Esophagus (tissue), 2 donors: Measurements from ENCODE around the gene PAXX. TPM values are rescaled to one million over a fixed set of nuclear protein-coding genes. Genes with fewer than 3 reads are reported as not detected.

Source experiments
- H3K27ac ChIP-seq, 2 donors: one replicate each; pipeline ENCODE4 v1.5.1; 2013; ENCODE audit warnings: low read depth in 2 of 2, mild to moderate bottlenecking in 2 of 2, inconsistent platforms in 1 of 2, low read length in 1 of 2, moderate library complexity in 1 of 2
- H3K27me3 ChIP-seq, 2 donors: one replicate each; pipeline ENCODE4 v1.6.1; 2013; ENCODE audit warnings: low read length in 2 of 2, control low read depth in 1 of 2, mild to moderate bottlenecking in 1 of 2; ENCODE audit not compliant: insufficient read depth in 2 of 2, control insufficient read depth in 1 of 2
- H3K36me3 ChIP-seq, 2 donors: one replicate each; pipeline ENCODE4 v1.6.1; 2013; ENCODE audit warnings: low read length in 1 of 2; ENCODE audit not compliant: control insufficient read depth in 2 of 2, insufficient read depth in 2 of 2
- H3K4me1 ChIP-seq, 2 donors: one replicate each; pipeline ENCODE4 v1.6.1; 2013; ENCODE audit warnings: low read length in 1 of 2; ENCODE audit not compliant: control insufficient read depth in 2 of 2, insufficient read depth in 2 of 2
- H3K4me3 ChIP-seq, 2 donors: one replicate each; pipeline ENCODE4 v1.5.1; 2013; ENCODE audit warnings: low read length in 2 of 2, mild to moderate bottlenecking in 2 of 2, low read depth in 1 of 2, moderate library complexity in 1 of 2
- H3K9me3 ChIP-seq, 2 donors: one replicate each; pipeline ENCODE4 v1.6.1; 2013; ENCODE audit warnings: mild to moderate bottlenecking in 2 of 2, low read depth in 1 of 2, low read length in 1 of 2, moderate library complexity in 1 of 2; ENCODE audit not compliant: control insufficient read depth in 2 of 2, insufficient read depth in 1 of 2
- WGBS, 2 donors: extraction: QIAGEN DNeasy Blood & Tissue Kit; methylation state at CpG; one replicate each; pipeline ENCODE4 v1.1.7; 2013; 5-methylcytosine and 5-hydroxymethylcytosine counted together
- polyA plus RNA-seq, 2 donors: library from polyadenylated mRNA; stranded (reverse); fragments of 200-250 nt; gene quantifications; one replicate each; pipeline ENCODE4 v1.2.3, GENCODE V29; 2013
- donor health status: healthy with polysubstance abuse.
- donor health status: Bipolar disorder and iron deficiency.

Gene PAXX
- polyA plus RNA-seq, 2 donors = 49.7 to 119 TPM

DNA sequence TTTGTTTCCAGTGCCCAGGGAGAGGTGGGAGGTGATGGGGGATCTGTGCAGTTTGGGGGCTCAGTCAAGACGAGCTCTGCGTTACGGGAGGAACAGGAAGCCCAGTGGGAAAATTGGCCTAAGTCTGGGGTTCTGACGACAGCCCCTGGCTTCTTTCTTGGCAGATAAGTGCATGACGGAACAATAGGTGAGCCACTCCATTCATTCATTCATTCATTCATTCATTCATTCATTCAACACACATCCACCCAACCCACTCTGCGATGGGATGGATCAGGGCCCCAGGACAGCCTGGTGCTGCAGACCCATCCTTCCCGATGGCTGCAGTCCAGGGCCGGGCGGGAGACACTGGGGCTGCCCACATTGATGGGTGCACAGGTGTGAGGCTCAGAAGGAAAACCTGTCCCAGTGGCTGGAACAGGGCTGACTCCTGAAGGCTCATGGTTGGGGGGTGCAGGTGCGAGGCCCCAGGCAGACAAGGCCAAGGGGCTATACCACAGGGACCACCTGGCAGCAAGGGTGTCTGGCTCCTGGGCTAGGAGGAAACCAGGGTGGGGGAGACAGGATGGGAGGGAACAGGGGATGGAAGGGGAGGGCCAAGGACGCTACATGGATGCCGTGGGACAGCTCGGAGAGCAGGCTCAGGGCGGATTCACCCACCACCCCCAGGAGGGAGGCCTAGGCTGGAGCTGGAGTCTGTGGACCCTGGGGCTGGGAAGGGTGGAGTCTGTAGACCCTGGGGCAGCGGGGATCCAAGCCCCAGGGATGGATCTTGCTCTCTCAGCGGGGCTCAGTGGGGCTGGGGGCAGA lies 11.3 kb upstream of the PAXX start:
- Histone ChIP-seq H3K27me3 (no peaks in the 10 kb centered on the region), H3K9me3 (no peaks in the 10 kb centered on the region), H3K36me3 (no peaks in the 10 kb centered on the region), H3K4me3 (no peak overlapping the region), H3K27ac (no peak overlapping the region), H3K4me1 (peaks cover 0 to 2% of the 10 kb centered on the region in 2 donors)
- 86% methylated on average over 16 of the region's 16 CpGs for WGBS, 2 donors

DNA sequence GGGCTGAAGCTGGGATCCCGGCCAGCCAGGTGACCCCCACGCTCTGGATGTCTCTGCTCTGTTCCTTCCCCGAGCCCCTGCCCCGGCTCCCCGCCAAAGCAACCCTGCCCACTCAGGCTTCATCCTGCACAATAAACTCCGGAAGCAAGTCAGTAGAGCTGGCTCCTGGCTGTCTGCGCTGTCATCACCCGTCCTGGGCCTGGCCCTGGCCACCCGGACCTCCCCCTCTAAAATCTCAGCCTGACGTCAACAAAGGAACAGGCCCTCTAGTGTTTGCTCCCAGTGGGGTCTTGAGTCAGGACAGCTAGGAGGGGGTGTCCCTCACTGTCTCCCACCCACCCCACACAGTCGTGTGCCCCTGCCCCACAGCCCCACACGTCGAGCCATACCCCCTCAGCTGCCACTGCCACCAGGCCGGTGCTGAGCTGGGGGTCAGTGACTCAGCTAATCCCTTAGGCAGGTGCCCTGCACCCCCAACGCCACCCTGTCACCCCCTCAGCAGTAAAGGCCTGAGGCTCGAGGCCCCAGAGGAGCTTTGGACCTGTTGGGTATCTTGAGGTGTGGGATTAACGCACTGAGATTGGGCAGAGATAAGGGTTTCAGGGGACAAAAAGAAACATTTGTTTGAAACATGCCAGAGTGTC lies 10.5 kb upstream of the PAXX start:
- 69 to 73% methylated on average over 17 of the region's 17 CpGs for whole genome bisulfite sequencing, 2 donors
- H3K27me3 ChIP-seq = no peaks in the 10 kb centered on the region

DNA sequence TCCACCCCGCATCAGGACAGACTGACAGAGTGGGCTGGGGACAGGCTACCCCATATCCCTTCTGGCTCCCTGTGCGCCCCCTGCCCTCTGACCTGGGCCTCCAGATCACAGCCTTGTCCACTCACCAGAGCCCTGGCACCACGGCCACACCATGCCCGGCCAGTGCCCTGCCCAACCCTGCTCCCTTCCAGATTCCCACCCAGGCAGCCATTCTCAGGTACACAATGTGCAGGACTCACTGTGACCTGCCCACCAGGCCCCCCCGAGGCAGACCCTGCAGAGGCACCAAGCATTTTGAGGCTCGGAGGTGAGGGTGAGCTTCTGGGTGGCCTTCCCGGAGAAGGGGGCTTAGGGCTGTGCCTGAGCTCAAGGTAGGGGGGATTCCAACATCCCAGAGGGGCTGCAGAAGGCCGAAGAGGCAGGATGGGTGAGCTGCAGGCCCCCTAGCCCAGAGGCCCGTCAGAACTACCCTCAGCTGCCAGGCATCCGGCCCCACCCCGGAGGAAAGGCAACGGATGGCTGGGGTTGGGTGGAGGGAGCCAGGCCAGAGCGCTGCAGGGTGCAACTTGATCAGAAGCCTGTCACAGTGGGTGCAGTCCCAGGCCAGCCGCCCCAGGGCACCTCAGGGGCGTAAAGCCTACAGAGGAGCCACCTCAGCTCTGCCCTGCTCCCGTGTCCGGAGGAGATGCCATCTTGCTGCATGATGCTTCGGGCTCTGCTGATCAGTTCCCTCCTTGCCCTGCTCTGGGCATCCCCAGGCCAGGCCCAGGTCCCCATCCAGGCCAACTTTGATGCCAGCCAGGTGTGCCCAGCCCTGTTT lies 9.8 kb upstream of the PAXX start, which contains the start of gene LCNL1:
TSS of gene LCNL1 (plus strand) at position 762 of the 820 bp plus-strand sequence. CDS start 594 bp downstream, outside the sequence.
- H3K36me3 ChIP-seq = no peaks in the 10 kb centered on the region
- H3K4me1 ChIP-seq = peaks cover 0 to 2% of the 10 kb centered on the region in 2 donors
- no peaks in the 10 kb centered on the region for H3K9me3 ChIP-seq
- 68 to 75% methylated on average over 17 to 18 of the region's 18 CpGs for WGBS, 2 donors
- H3K4me3 ChIP-seq = no peak within 1 kb of the TSS
- H3K27me3 ChIP-seq = no peaks in the 10 kb centered on the region
- H3K27ac ChIP-seq = no peak within 1 kb of the TSS

More for the DNA sequence above, 10.5 kb upstream of the PAXX start:
- Histone ChIP-seq H3K9me3 (no peaks in the 10 kb centered on the region), H3K27ac (no peak overlapping the region), H3K4me1 (peaks cover 0 to 2% of the 10 kb centered on the region in 2 donors), H3K4me3 (no peak overlapping the region), H3K36me3 (no peaks in the 10 kb centered on the region)

DNA sequence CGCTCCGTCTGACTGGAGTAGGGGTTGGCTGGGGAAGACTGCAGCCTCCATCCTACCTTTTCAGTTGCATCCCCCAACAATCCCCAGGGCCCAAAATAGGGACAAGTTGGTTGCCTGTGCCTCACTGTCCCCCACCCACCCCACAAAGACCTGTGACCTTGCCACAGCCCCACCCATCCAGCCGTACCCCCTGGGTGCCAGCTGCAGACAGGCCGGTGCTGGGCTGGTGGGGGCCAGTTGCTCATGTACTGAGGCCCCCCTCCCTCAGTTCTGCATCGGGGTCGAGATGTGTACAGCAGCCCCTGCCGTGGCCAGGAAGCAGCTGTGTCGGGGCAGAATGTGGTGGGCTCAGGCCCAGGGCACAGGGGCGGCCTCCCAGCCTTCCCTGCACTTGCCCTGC lies 9.1 kb upstream of the PAXX start:
- Histone ChIP-seq H3K4me1 (peaks cover 0 to 2% of the 10 kb centered on the region in 2 donors), H3K9me3 (no peaks in the 10 kb centered on the region), H3K4me3 (no peak overlapping the region), H3K36me3 (no peaks in the 10 kb centered on the region), H3K27ac (no peak overlapping the region), H3K27me3 (no peaks in the 10 kb centered on the region)
- WGBS, 2 donors = 83 to 85% methylated on average over 9 of the region's 9 CpGs

DNA sequence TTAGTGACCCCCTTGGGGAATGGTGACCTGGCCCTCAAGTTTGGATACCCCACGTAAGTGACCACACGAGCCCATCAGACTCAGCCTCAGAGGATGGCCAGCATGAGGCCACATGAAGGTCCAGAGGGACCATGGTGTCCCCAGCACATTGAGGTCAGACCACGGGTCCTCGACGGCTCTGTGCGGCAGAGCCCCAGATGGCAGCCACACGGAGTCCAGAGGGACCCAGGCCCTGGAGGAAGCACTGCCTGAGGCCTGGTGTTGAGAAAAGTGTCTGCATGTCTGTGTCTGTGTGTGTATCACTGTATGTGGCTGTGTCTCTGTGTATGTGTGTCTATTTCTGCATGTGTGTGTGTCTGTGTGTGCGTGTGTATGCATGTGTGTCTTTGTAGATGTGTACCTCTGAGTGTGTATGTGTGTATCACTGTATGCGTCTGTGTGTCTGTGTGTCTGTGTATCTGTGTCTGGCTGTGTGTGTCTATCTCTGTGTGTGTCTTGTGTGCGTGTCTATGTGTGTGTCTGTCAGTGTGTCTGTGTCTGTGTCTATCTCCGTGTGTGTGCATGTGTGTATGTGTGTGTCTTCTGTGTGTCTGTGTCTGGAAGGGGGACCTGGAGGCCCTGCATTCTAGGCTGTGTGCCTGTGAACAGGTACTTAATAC lies 8.4 kb upstream of the PAXX start:
- Histone ChIP-seq H3K27me3 (no peaks in the 10 kb centered on the region), H3K9me3 (no peaks in the 10 kb centered on the region), H3K4me1 (peaks cover 0 to 2% of the 10 kb centered on the region in 2 donors), H3K27ac (no peak overlapping the region), H3K4me3 (no peak overlapping the region), H3K36me3 (no peaks in the 10 kb centered on the region)
- 78 to 82% methylated on average over 11 of the region's 11 CpGs for WGBS, 2 donors

DNA sequence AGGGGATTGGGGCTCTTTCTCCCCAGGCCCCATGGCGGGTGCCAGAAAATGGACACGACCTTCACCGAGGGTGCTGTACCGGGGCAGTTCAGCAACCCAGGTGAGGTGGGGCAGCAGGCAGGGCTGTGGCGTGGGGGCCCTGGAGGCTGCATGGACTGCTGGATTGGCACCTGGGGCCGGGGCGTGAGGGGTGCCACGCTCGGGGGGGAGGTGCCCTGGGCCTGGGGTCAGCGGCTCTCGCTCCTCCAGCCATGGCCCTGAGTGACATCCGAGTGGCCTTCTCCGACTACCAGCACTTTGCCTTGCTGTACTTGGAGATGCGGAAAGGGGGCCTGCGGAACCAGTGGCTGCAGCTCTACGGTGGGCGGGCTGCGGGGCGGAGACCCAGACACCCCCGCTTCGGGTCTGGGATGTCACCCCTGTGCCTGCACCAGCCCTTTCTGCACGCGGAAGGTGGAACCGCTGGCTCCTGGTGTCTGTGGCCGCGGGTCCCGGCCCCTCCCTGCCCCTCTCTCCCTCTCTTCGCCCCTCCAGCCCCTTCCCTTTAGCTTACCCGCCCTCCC lies 7.7 kb upstream of the PAXX start:
- Histone ChIP-seq H3K4me3 (no peak overlapping the region), H3K36me3 (no peaks in the 10 kb centered on the region), H3K9me3 (no peaks in the 10 kb centered on the region), H3K27ac (no peak overlapping the region), H3K27me3 (no peaks in the 10 kb centered on the region), H3K4me1 (peaks cover 0 to 2% of the 10 kb centered on the region in 2 donors)
- 50 to 55% methylated on average over 27 to 29 of the region's 29 CpGs for WGBS, 2 donors

DNA sequence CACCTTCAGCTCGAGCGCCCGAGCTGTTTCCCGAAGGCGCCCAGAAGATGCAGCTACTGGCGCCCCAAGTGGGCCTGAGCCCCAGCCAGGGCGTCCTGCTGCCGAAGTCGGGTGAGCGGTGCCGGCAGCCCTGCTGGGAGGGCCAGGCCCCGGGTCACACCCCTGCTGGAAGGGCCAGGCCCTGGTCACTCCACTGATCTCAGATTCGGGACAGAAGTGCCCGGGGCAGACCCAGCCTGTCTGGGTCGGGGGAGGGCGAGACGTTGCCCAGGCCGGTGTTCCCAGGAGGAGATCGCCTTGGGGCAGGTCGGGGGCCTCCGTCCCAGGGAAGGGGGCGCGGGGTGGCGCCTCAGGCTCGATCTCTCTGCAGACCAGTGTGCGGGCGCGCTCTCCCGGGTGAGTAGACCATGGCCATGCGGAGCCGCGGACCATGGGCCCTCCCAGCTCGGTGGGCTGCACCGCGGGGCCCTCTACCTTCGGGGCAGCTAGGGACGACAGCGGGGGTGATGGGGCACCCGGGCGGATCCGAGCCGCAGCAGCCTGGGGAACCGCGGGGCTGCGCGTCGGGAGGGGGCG lies 7.1 kb upstream of the PAXX start:
- Histone ChIP-seq H3K9me3 (no peaks in the 10 kb centered on the region), H3K4me1 (peaks cover 0 to 2% of the 10 kb centered on the region in 2 donors), H3K4me3 (no peak overlapping the region), H3K27me3 (no peaks in the 10 kb centered on the region), H3K27ac (no peak overlapping the region), H3K36me3 (no peaks in the 10 kb centered on the region)
- 9 to 11% methylated on average over 45 to 48 of the region's 48 CpGs for WGBS, 2 donors

DNA sequence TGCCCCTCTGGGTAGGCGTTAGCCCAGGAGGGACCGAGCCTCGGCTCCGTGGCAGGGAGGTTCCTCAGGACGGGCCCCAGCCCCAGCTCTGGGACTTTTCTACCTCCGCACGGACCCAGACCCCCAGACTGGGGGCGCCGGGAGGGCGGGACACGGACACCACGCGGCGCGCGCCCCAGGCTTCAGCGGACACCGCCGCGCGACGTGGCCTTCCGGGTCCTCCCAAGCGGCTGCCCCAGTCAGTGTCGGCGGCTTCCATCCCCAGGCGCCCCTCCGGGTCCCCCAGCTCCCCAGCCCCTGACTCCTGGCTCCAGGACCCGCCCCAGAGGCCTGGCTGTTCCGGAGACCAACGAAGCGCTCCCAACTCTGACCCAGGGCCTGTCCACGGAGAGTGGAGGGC lies 6.4 kb upstream of the PAXX start:
- Histone ChIP-seq H3K27me3 (no peaks in the 10 kb centered on the region), H3K36me3 (no peaks in the 10 kb centered on the region), H3K4me1 (peaks cover 0 to 2% of the 10 kb centered on the region in 2 donors), H3K9me3 (no peaks in the 10 kb centered on the region), H3K27ac (no peak overlapping the region), H3K4me3 (no peak overlapping the region)
- WGBS, 2 donors = 34 to 37% methylated on average over 32 to 33 of the region's 33 CpGs
